Measurements from ENCODE around the gene CCNL2.

Gene CCNL2

DNA sequence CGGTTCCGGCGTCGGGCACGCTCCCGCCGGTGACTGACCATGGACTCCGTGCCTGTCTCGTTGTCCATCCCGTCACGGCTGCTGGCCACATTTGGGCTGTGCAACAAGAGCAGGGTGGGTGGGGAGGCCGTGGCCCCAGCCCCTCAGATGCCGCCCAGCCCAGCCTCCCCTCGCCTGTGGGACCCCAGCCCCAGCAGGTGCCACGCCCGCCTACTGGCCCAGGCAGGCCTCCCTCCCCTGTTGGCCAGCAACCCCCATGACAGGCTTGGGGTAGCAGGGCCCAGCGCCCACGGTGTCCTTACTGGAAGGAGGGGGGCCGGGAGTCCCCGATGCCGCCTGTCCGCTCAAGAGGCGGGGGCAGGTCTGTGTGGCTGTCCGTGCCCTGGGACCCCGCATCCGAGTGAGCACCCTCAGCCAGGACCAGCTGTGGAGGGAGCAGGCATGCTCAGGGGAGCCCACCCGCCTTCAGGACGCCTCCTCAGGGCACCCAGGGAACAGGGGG, 57.0 kb downstream of the CCNL2 start:
- no peak for DNase-seq (ENCODE audit: low read depth)

DNA sequence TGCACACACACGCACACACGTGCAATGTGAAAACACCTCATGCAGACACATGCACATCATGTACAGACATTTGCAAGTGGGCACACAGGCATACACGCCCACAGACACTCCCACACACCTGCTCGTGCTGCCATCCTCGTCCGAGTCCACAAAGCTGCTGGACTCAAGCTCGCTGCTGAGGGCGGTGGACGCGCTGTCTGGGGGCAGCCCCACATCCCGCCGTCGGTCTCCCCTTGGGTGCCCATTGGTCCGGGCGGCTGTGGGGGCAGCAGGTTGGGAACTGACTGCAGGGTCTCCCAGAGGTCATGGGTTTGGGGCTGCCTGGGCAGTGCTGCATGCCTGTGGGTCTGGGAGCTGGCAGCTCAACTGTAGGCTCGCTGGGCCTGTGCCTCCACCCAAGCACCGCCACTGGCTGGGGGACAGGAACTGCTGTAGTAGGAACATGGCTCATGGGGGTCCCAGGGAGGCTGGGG, 57.5 kb downstream of the CCNL2 start:
- DNase-seq (ENCODE audit: low read depth) = no peak

DNA sequence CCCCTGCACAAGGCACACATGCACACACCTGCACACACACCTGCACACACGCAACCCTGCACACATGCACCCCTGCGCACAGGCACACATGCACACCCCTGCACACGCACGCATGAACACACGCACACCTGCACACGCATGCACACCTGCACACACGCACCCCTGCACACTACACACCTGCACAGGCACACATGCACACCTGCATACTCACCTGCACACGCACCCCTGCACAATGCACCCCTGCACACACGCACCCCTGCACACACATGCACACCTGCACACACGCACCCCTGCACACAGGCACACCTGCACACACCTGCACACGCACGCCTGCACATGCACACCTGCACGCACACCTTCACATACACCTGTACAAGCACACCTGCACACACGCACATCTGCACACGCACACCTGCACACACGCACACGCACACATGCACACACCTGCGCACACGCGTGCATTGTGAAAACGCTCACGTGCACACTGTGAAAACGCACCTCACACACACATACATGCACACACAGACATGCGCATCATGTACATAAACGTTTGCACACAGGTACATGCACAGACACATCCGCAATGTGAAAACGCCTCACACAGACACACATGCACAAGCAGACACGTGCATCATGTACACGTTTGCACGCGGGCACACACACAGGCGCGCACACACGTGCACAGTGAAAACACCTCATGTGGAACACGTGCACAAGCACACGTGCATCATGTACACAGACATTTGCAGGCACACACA, 58.2 kb downstream of the CCNL2 start:
- DNase-seq (ENCODE audit: low read depth) = no peak

DNA sequence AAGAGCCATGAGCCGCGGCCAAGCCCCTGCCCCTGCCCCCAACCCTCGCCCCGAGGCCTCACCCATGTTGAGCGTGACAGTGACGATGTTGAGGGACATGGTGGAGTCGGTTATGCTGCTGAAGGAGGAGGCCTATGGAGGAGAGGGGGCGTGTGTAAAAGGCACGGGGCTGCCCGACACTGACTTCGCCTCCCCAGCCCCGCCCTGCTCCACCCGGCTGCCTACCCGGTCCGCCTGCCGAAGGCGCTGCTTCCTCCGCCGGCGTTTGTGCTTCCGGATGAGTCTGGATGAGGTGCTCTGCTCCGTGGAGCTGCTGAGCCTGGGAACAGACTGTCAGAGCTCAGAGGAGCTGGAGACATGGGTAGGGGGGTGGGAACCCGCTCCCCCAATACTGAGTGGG, 59.0 kb downstream of the CCNL2 start:
- DNase-seq (ENCODE audit: low read depth) = no peak

DNA sequence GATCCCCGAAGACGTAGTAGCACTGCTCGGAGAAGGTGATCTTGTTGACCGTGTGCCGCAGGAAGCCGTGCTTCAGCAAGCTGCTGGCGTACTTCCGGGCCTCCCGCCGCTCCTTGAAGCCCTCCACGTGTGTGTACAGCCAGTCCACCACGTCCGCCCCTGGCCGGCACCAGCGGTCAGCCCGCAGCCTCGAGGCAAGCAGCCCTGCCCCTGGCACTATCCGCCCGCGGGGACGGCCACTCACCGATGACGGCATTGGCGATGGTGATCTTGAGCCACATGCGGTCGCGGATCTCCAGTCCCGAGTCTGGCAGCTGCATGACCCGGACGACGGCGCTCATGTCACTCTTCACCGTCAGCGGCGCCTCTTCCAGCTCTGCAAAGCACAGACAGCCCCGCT, 60.9 kb downstream of the CCNL2 start:
- no peak for DNase-seq (ENCODE audit: low read depth)

DNA sequence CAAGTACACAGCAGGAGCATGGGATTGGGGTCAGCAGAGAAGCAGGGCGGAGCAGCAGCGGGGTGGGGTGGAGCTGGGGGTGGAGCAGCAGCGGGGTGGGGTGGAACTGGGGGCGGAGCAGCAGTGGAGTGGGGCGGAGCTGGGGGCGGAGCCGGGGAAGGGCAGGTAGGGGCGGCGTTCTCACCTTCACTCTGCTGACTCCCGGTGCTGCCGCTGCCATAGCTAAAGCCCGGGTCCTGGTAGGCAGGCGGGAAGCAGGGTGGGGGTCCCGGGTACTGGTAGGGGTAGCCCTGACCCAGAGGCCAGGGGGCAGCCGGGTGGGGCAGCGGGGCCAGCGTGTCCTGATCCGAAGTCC, 61.4 kb downstream of the CCNL2 start:
- DNase-seq (ENCODE audit: low read depth) = no peak

DNA sequence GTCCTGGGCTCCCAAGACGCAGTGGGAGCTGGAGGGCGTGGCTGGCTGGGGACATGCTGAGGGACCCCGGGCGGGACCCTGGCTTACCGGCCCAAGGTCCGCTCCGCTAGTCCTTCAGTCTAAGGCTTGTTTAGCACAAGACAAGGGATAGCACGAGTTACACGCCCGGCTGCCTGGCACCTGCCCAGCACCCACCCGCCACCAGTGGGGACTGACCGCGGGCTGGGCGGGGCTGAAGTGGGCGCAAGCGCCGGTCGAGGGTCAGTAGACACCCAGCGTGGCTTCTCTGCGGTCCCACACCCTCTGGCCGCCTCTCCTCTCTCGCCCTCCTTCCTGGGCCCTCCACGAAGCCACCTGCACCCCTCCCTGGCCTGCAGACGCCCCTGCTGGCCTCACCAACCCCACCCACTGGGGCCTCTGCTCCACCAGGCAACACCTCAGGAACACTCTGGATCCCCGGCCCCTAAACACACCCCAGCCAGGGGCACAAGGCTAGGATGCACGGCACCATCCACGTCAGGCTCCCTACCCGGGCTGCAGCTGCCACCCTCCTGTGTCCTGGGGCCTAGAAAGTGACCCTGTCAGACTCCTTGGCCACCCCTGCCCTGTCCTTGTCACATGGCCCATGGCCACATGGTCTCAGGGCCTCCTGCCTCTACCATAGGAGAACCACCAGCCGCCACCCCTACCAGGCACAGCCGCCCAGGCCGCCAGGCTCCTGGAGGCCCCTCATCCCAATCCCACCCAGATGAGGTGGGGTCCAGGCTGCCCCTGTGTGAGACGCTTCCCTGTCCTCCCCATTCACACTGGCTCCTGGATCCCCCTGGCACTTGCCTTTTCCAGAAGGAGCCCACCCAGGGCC, 62.0 kb downstream of the CCNL2 start:
- no peak for DNase-seq (ENCODE audit: low read depth)

DNA sequence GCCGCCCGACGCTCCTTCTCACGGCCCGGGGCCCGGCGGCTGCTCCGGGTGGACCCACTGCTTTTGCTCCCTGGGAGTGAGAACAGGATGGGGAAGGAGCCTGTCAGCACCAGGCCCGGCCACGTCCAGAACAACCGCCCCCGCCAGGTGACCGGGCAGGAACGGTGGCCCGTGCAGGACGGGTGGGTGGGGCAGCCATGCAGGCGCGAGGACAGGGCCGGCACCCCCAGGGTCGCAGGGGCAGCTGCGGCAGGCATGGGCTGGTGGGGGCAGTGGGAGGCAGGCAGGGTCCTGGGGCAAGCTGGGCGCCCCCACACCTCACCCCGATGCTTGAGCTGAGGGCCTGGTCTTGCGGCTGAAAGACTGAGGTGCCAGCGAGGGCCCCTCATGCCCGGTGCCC, 62.7 kb downstream of the CCNL2 start:
- DNase-seq (ENCODE audit: low read depth) = no peak

DNA sequence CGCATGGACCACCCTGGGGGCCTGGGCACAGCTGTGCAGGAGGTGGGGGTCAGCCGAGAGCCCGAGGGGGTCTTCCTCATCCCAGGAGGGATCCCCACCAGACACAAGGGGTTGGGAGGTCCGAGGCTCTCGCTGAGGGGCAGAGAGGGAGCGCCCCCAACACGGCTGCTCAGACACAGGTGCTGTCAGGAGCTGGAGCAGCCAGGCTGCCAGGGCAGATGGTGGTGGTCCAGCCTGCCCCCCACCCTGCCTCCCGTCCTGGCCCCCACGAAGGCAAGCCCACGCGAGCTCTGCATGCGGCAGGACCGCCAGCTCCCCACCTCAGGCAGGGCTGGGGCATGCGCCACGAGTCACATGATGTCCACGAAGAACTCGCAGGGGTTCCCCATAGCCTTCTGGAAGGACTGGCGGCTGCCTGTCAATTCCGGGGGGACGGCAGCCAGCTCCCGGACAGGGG, 63.3 kb downstream of the CCNL2 start:
- DNase-seq (ENCODE audit: low read depth) = no peak
